HepG2 (cell line): ENCODE results near the gene ZNF341. TPM values are rescaled to one million over a fixed set of nuclear protein-coding genes. Genes with fewer than 3 reads are reported as not detected.

ENCODE experiments used
- CSRNP2 ChIP-seq: sonication (generic); formaldehyde crosslinking; conservative IDR thresholded peaks from 2 replicates; pipeline ENCODE4 v1.8.0; 2022; ENCODE audit warnings: low read depth, missing genetic modification reagents
- GPN1 ChIP-seq: sonication (generic); formaldehyde crosslinking; IDR thresholded peaks from 2 replicates; pipeline ENCODE4 v1.5.1; 2020; ENCODE audit warnings: missing genetic modification reagents, borderline replicate concordance
- GRHL1 ChIP-seq: sonication (generic); formaldehyde crosslinking; conservative IDR thresholded peaks from 2 replicates; pipeline ENCODE4 v1.8.0; 2022; ENCODE audit warnings: missing genetic modification reagents
- HINFP ChIP-seq: sonication (generic); formaldehyde crosslinking; IDR thresholded peaks from 2 replicates; pipeline ENCODE4 v1.4.0; 2020; ENCODE audit warnings: low read depth, mild to moderate bottlenecking, missing genetic modification reagents
- HNF4A ChIP-seq: sonication (generic); formaldehyde crosslinking; IDR thresholded peaks from 2 replicates; pipeline ENCODE4 v1.4.0; 2020; ENCODE audit warnings: missing genetic modification reagents
- HOMEZ ChIP-seq: IDR thresholded peaks from 2 replicates; pipeline ENCODE4 v1.6.1; 2016; ENCODE audit warnings: low read depth
- USF2 ChIP-seq, 2 experiments: sonication (generic) in 1 of 2; formaldehyde crosslinking in 1 of 2; IDR thresholded peaks; 2 replicates each; pipeline versions ENCODE4 v1.5.1 to v1.6.1; 2011 to 2020; ENCODE audit warnings: borderline replicate concordance in 1 of 2, low read depth in 1 of 2, low read length in 1 of 2, mild to moderate bottlenecking in 1 of 2, missing genetic modification reagents in 1 of 2, moderate library complexity in 1 of 2
- ZNF318 ChIP-seq: sonication (generic); formaldehyde crosslinking; IDR thresholded peaks from 2 replicates; pipeline ENCODE4 v1.4.0; 2020; ENCODE audit warnings: mild to moderate bottlenecking, missing genetic modification reagents
- ZNF383 ChIP-seq: sonication (generic); formaldehyde crosslinking; IDR thresholded peaks from 2 replicates; pipeline ENCODE4 v1.4.0; 2020; ENCODE audit warnings: missing genetic modification reagents, mild to moderate bottlenecking, borderline replicate concordance
- ZSCAN20 ChIP-seq: sonication (generic); formaldehyde crosslinking; IDR thresholded peaks from 2 replicates; pipeline ENCODE4 v1.4.0; 2020; ENCODE audit warnings: missing genetic modification reagents, mild to moderate bottlenecking, borderline replicate concordance
- polyA plus RNA-seq, 8 experiments: library from polyadenylated mRNA; depleted of rRNA in 3 of 8; stranded (reverse) in 7 of 8; unstranded in 1 of 8; fragments of >200 nt; fragmentation: Illumina TruSeq in 4 of 8; extraction: Trizol in 4 of 8; gene quantifications; 2 replicates each; pipeline versions ENCODE4 v1.2.1 to v1.2.3, GENCODE V29; 2011 to 2016; ENCODE audit warnings: low read depth in 4 of 8, missing spikeins in 1 of 8, mixed read lengths in 1 of 8; ENCODE audit not compliant: insufficient read depth in 1 of 8
- total RNA-seq, 5 experiments: library from RNA; depleted of rRNA; stranded (reverse); fragments of >200 nt; fragmentation: Illumina TruSeq; extraction: Trizol; gene quantifications; 2 replicates each; pipeline ENCODE4 v1.2.3, GENCODE V29; 2016; ENCODE audit warnings: low read depth in 1 of 5

Gene ZNF341
- total and polyA plus RNA-seq, 2 of the 13 experiments (the other 11 are each of a cell fraction or from before 2014, with no cell fraction given) = 1.1 to 2.2 TPM

- no peak for TF ChIP-seq HOMEZ (CRISPR knock-in tag)
- TF ChIP-seq USF2 (IDR thresholded peaks at IDR 0.05; ENCODE audit: low read depth, low read length) = no peak
- TF ChIP-seq USF2 (CRISPR knock-in tag; IDR thresholded peaks at IDR 0.05; ENCODE audit: borderline replicate concordance) = no peak
- peak; percentile 86 for TF ChIP-seq HNF4A (CRISPR knock-in tag)
- TF ChIP-seq ZSCAN20 (CRISPR knock-in tag) = no peak
- TF ChIP-seq GPN1 = no peak
- no peak for TF ChIP-seq GRHL1 (CRISPR knock-in tag)
- TF ChIP-seq ZNF318 = no peak
- no peak for TF ChIP-seq ZNF383 (CRISPR knock-in tag)
- TF ChIP-seq CSRNP2 (CRISPR knock-in tag) = no peak
- TF ChIP-seq HINFP (CRISPR knock-in tag) = no peak
Observed at GRCh38 chr20:33724439-33725094, 7.2 kb upstream of the ZNF341 start (continued).
